ENCODE data around the gene TSEN15.
"Not testable (repeated sequence)": the region's sequence is repeated elsewhere in the genome, so short reads cannot be mapped to it uniquely, and the experiment has no call there.

Gene TSEN15

DNA sequence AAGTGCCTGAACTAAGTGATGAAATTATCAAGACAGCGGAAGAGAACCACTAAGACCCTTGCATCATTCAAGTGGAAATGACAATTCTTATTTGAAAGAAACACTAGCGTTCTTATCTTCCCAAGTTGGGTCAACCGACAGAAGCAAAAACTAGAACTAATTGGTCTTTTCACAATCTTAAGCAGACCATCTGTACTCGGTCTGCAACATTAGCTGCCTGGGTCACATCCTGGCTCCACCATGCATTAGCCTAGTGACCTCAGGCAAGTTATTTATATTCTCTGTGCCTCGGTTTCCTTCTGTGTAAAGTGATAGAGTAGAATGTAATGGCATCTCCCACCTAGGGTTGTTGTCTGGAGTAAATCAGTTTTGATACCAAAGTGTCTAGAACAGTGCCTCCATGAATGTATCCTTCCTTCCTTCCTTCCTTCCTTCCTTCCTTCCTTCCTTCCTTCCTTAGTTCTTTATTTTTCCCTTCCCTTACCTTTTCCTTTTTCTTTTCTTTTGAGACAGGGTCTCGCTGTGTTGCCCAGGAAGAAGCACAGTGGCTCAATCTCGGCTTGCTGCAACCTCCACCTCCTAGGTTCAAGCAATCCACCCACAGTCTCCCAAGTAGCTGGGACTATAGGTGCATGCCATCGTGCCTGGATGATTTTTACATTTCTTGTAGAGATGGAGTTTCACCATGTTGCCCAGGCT lies 20.0 kb upstream of the TSEN15 start:
- no peak for DNase-seq

DNA sequence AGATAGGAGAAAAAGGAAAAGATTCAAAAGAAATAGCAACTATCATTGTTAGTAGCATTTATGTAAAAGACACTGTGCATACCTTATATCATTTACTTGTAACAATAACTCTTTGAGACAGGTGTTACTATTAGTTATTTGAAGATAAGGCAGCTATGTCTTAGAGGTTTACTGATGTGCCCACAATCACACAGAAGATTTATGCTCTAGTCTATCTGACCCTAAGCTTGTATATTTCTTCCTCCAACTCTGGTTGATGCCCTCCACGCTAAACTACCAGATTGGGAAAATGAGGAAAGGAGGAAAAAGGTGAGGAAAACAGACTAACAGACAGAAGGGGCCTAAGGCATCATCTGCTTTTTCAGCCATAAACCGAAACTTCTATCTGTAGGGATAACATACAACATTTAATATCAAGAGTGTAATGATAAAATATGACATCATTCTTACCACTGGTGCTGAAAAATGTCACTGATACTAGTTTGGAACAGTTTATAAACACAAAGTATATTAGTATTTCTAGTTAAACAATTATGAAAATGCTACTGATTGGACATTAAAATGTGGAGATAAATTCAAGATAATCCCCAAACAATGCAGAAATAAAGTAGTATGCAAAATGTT lies 19.1 kb upstream of the TSEN15 start:
- DNase-seq: no peak

DNA sequence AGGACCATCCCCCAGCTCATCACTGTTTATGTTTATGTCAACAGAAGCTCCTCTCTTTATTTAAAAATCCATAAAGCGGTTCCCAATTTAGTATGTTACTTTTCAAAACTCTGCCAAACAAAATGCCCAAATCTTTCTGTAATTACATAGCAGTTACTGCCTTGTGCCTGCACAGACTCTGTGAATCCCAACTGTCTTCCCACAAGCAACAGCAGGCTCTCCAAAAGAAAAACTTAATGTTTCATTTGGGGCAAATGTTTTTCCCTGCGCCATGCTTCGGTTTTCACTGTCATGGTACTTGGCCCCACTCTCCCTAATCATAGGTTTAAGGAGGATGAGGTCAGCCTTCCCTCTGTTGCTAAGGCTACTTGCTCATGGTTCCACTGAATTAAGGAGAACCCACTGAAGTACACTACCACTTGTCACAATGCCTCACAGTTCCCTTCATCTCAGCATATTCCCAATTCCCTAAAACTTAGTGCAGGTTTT lies 18.6 kb upstream of the TSEN15 start:
- DNase-seq: no peak

DNA sequence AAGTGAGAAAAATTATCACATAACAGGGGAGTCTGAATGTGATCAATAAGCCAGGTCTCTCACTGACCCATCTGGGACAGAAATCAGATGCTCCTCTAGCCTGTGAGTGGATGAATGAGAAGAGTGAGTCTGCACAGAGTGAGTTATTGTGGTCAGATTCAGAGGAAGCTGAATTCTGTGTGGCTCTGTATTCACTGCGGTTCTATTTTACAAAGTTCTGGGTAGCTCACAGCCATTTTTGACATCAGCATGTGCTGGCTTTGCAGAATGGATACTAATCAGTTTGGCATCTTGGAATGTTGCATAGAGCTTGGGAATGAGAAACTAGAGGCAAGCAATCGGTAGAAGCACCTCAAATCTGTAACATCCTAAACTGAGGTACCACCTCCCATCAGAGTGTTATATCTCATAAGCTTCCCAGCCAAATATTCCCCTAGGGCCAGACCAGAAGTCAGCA lies 17.8 kb upstream of the TSEN15 start:
- DNase-seq: no peak

DNA sequence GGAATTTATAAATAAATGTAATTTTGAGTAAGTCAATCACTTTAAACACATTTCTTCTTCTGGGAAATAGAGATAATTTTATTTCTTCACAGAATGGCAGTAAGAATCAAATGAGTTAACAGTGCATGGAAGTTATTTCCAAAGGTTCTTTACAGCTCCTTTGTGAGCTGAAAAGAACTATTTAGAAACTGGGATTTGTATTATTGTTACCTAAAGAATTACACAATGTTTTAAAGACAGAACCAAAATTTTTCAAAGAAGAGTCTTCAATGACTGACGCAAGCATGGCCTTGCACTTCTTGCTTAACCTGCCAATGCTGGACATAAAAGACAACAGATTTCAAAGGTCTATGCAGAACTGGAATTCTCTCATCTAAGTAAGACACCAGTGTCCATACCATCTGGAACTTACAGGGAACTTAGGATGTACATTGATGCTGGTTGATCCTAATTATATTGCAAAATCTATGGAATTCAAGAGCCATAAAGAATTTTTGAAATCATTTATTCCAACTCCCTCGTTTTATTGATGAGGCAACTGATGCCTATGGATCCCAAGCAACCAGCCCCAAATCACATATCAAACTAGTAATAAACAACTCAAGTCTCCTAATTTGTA lies 16.7 kb upstream of the TSEN15 start:
- DNase-seq: no peak

DNA sequence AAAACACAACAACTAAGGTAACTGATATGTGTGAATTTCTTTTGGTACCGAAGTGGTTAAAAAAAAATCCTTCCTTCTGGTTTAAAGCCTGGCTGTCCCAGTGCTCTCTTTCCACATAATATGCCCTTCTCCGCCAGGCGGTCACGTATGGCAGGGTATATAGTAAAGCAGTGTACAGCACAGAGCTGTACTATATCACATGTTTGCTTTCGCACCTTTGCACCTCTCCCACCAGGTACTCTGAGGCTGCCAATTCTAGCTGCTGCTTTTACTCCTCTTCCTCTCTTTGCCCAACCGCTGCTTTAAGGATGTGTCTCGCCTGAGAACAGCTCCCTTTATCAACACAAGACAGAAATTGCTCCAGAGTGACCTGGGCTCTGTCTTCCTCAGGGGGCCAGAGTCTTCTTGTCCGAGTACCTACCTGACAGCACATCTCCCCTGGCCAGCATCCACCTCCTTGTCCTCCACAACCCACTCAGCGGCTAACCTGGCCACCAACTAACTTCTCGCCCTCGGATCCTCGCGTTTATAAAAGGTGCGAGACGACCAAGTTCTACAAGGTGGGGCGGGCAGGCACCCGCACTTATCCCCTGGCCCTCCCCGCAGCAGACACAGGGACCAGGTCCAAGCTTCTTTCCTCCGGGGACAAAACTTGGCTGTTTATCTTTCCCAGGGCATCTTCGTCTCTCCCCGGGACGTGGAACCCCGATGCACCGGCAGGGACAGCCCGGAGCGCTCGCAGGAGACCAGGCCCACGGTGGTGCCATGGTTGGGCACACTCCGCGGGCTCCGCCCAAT lies 15.6 kb upstream of the TSEN15 start:
- DNase-seq: no peak

DNA sequence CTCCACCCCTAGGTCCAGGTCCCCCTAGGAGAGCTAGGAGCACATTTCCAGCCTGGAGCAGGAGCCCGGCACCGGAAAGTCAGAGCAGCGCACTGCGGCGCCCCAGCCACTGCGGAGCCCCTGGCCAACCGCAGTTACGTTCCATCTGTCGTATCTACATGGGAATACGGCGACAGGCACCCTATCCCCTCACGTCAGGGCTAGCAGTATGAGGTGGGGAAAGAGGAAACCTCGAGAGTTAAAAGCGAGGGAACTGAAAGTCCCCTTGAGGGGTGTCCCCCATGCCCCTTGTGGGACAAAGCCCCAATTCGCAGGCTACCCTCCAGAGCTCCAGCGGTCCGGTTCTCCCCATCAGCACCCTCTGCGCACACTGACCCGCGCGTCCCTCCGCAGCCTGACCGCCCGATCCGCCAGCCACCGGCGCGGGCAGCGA lies 15.0 kb upstream of the TSEN15 start:
- no peak for DNase-seq

DNA sequence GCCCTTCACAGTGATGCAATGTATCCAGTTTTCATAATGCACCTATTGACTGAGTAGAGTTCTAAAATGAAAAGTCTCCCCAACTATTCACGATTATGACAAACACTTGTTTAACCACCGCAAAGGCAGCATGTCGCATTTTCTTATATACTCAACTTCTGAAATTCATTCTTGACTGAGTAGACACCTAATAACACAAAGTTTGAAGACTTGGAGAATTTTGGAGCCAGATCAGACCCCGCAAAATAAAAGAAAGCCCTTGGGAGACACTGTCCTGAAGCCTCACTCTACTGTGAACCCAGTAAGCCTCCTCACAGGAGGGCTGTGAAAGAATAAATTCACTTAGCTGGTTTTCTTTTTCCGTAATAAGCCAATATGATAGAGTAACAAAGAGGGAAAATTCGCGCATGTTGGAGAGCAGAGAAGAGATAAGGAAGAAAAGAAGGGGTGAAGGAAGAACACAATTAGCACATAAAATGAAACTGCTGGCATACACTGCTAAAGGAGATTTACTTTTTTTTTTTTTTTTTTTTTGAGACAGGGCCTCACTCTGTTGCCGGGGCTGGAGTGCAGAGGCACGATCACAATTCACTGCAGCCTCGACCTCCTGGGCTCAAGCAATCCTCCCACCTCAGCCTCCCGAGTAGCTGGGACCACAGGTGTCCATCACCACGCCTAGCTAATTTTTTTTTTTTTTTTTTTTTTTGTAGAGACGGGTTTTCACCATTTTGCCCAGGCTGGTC lies 13.5 kb upstream of the TSEN15 start:
- no peak for DNase-seq

DNA sequence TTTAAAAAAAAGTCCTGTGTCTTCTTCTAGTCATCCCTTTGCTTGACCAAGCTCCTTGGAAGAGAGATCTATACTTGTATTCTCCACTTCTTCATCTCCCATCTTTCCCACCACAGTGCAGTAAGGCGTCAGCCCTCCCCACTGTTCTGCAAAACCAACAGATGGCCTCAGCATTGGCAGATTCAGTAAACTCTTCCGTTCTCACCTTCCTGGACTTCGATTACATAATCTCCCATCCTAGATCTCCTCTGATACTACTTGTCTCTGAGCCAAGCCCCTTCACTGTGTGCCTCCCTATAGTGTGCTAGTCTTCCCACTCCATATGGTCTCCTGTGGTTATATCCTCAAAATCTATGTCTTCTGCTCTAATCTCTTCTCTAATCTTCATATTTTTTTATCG lies 12.4 kb upstream of the TSEN15 start:
- DNase-seq: no peak

DNA sequence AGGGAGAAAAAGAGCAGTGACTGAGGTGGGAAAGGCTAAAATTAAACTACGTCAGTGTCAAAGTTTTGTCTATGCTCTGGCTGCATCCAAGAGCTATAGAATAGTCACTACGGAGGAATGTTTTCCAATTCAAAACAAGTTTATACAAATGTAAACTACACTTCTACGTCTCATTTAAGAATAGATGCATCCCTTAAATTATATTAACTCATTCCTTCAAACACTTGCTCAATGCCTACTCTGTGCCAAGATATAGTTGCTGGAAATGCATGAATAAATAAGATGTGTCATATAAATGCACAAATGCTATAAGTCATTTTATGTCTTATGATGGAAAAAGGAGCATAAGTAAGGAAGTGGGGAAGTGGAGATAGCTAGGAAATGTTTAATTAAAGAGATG lies 9.8 kb upstream of the TSEN15 start:
- no peak for DNase-seq

DNA sequence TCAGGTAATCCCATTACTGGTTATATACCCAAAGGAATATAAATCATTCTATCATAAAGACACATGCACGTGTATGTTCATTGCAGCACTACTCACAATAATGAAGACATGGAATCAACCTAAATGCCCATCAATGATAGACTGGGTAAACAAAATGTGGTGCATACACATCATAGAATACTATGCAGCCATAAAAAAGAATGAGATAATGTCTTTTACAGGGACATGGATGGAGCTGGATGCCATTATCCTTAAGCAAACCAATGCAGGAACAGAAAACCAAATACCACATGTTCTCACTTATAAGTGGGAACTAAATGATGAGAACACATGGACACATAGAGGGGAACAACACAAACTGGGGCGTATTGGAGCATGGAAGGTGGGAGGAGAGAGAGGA lies 8.2 kb upstream of the TSEN15 start:
- DNase-seq: not testable (repeated sequence)

DNA sequence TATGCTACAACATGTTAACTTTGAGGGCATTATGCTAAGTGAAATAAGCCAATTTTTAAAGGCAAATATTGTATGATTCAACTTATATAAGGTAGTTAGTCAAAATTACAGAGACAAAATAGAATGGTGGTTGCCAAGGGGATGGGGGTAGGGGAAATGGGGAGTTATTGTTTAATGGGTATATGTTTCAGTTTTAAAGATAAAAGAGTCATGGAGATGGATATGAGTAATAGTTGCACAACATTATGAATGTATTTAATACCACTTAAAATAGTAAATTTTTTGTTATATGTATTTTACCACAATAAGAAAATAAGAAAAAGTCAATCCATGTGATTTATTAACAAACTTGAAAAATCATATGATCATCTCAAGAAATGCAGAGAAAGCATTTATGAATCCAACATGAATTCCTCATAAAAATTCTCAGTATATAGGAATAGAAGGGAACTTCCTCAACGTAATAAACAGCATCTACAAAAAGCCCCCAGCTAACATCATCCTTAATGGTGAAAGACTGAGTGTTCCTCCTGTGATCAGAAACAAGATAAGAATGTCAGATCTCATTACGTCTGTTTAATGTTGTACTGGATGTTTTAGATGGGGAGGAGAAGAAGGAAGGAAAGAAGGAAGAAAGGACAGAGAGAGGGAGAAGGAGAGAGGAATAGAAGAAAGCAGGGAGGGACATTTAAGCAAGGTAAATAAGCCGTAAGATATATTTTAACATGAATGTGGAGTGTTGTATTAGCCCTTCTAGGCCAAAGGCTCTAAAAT lies 6.7 kb upstream of the TSEN15 start:
- DNase-seq: no peak

DNA sequence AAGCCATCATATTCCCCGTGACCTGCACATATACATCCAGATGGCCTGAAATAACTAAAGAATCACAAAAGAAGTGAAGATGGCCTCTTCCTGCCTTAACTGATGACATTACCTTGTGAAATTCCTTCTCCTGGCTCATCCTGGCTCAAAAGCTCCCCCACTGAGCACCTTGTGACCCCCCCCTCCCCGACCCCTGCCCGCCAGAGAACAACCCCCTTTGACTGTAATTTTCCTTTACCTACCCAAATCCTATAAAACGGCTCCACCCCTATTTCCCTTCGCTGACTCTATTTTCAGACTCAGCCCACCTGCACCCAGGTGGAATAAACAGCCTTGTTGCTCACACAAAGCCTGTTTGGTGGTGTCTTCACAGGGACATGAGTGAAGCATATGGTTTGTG lies 4.0 kb upstream of the TSEN15 start:
- not testable (repeated sequence) for DNase-seq

DNA sequence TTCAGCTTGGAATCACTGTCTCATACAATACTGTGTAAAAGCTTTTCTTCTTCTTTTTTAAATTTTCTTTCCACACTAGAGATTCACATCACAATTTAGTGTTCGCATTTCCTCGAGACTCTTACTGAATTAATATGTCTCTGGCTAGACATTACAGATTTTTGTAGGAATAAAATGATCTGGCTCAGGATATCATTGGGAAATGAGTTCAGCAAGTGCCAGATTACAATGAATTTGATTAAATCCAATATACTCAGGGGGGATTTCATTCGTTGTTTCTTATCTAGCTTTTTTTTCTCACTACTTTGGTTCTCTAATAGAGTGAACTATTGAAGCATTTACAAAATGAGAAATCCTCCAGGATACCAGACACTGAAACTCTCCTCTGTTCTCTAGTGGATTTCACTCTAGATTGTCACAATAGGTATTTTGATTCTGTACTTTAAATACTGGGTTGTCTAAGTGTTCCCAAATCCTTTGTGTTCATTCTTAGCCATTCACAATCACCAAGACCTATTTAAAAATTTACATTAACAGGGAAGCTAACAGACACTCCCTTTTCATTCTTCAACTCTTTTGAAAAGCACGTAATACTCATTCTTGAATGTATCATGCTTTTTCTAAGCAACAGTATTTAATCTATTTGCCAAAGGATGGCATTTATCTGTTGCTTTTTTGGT lies 2.8 kb upstream of the TSEN15 start:
- DNase-seq: no peak

DNA sequence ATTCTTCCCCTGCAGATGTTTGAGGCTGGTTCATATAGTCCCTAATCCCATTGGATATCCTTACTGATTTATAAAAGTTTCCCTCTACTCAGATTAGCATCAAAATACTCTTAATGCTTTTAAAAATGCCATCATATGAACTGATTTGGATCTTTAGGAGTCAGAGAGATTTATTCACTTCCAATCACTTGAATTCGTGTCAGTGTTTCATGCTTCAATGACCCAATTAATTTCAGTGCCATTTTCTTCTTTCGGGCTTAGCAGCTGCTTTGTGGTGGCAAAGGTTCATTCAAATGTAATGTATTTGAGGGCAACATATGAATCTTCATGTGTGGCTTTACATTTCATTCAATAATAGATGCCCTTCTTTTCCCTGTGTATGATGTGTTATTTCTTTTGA lies 2.2 kb upstream of the TSEN15 start:
- no peak for DNase-seq

DNA sequence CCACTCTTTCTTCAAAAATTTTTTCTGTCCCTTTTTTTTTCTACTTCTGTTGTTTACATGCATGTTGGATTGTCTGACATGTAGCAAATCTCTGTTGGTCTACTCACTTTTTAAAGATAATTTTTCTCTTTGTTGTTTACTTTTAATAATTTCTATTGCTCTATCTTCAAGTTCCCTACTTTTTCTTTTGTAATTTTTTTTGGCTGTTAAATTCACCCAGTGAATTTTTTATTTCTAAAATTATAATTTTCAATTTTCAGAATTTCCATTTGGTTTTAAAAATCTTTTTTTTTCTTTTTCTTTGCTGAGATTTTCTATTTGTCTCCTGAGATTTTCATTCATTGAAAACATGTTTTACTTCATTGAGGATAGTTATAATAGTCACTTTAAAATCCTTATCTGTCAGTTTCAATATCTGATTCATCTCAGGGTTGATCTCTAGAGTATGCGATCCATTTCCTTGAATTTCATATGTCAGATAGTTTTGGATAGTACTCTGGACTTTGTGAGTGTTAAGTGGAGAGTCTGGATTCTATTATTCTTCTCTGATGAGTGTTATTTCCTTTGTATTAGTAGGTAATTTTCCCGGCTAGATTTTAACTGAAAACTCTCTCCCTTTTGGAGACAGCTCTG lies 1.6 kb upstream of the TSEN15 start:
- no peak for DNase-seq

DNA sequence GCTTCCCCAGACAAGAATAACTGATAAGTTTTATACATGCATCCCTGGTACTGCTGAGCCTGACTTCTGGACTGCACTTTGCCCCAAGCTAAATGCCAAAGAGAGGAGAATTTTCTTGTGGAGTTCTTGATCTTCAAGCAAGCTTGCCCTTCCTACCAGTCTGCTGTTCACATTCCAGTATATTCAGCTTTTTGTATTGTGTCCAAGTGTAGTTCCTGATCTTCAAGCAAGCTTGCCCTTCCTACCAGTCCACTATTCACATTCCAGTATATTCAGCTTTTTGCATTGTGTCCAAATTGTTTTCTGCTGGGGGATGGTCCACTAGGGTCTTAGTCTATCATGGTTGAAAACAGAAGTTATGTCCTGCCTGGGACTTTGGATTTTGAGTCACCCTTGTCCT lies 894 bp upstream of the TSEN15 start:
- no peak for DNase-seq

DNA sequence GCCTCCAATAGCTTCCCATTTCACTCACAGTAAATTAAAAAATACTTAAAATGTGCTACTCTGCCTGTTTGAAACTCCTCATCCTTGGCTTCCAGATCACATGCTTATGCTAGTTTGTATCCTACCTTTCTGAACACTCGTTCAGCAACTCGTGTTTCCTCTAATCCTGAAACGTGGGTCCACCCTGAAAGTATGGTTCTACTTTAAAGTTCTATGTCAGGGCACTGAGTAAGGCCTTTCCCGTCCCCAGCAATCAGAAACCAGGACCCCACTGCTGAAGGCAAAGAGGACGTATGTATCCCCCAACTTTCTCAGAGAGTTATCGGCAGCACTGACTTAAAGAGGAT lies 419 bp upstream of the TSEN15 start:
- DNase-seq: no peak

DNA sequence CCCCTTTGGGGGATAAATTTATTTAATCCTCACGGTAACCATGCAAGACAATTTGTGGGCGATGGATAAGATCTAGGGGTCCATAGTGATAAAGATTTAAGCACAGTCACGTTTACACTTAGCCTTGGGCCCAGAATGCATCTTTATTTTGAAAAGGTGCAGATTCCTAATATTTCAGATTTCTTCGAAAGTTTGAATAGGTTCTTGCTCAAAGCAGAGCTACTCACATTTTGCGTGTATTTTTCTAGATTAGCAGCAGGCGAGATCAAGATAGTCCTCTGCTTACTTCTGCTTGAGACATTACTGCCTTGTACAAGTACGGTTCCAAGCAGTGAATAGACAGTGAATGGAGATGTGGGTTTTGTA lies 647 bp downstream of the TSEN15 start:
- DNase-seq: no peak

DNA sequence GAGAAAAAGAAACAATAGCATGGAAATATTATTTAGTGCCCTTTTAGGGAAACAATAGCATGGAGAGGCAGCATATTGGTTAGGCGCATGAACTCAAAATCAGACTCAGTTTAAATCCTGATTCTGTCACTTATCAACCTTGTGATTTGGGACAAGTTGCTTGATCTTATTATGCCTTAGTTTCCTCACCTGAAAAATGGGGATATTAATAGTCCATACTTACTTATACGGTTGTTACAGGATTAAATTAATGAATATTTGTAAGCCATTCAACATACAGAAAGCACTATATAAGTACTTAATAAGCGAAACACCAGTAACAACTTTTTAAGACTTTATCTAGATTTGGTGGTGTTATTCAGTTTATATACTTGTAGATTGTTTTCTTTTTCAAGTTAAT lies 1.2 kb downstream of the TSEN15 start:
- no peak for DNase-seq

DNA sequence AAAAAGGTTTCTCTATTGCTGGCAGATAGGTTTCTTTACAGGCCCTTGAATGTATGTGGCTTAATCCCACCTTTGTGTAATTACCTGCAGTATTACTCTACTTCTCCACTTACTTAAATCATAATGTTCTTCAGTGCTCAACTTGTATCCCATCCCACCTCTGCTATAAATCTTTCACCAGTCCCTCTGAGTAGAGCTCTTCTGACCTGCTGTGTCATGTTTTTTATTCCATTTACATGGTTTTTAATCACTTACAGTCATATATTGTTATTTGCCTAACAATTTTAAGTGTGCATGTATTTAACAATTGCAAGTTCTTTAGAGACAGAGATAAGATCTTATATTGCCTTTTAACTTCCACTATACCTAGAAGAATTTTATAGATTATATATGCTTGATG lies 2.4 kb downstream of the TSEN15 start:
- no peak for DNase-seq

Data from cortex of kidney (tissue), 1 donor.